ENCODE measurements around the gene GINS1.

GRCh38 chr20:25408170-25408547 is 686 bp downstream of the GINS1 start:
- TF ChIP-seq, protein P1, sequence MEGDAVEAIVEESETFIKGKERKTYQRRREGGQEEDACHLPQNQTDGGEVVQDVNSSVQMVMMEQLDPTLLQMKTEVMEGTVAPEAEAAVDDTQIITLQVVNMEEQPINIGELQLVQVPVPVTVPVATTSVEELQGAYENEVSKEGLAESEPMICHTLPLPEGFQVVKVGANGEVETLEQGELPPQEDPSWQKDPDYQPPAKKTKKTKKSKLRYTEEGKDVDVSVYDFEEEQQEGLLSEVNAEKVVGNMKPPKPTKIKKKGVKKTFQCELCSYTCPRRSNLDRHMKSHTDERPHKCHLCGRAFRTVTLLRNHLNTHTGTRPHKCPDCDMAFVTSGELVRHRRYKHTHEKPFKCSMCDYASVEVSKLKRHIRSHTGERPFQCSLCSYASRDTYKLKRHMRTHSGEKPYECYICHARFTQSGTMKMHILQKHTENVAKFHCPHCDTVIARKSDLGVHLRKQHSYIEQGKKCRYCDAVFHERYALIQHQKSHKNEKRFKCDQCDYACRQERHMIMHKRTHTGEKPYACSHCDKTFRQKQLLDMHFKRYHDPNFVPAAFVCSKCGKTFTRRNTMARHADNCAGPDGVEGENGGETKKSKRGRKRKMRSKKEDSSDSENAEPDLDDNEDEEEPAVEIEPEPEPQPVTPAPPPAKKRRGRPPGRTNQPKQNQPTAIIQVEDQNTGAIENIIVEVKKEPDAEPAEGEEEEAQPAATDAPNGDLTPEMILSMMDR (IDR thresholded peaks at IDR 0.05), result no peak
- TF ChIP-seq POLR2A (IDR thresholded peaks at IDR 0.05), result no peak
